Sigmoid colon (tissue), 7 donors: ENCODE measurements around the gene DPF3. TPM values are rescaled to one million over a fixed set of nuclear protein-coding genes. Genes with fewer than 3 reads are reported as not detected.
A peak's percentile ranks its signal among the peaks of the same experiment; 100 is the strongest.
"Not testable (repeated sequence)": the region's sequence is repeated elsewhere in the genome, so short reads cannot be mapped to it uniquely, and the experiment has no call there.

Experiments used
- DNase-seq: peaks from one replicate; pipeline ENCODE4 v3.0.0-alpha.2; 2019
- H3K27ac ChIP-seq, 4 donors: fragments of 200-600 bp; sonication (generic); one replicate each; pipeline ENCODE4 v1.5.1; 2016 to 2019; ENCODE audit warnings: mild to moderate bottlenecking in 1 of 4
- H3K27me3 ChIP-seq, 3 donors: fragments of 200-600 bp; sonication (generic); one replicate each; pipeline ENCODE4 v1.5.1; 2019; ENCODE audit warnings: mild to moderate bottlenecking in 1 of 3
- H3K36me3 ChIP-seq, 4 donors: fragments of 200-600 bp; sonication (generic); one replicate each; pipeline ENCODE4 v1.5.1; 2016 to 2019
- H3K4me1 ChIP-seq, 4 donors: fragments of 200-600 bp; sonication (generic); one replicate each; pipeline ENCODE4 v1.5.1; 2017 to 2019
- H3K4me3 ChIP-seq, 4 donors: fragments of 200-600 bp; sonication (generic); one replicate each; pipeline ENCODE4 v1.5.1; 2017 to 2019; ENCODE audit warnings: mild to moderate bottlenecking in 2 of 4, moderate library complexity in 1 of 4
- H3K9me3 ChIP-seq, 4 donors: fragments of 200-600 bp in 3 of 4; sonication (generic) in 3 of 4; one replicate each; pipeline versions ENCODE4 v1.5.1 to v1.6.1; 2013 to 2019
- CTCF ChIP-seq, 4 experiments: fragments of 450-650 bp in 3 of 4; fragments of 200-600 bp in 1 of 4; IDR thresholded peaks; one replicate each; pipeline ENCODE4 v1.5.1; 2016 to 2019; ENCODE audit warnings: antibody characterized with exemption in 4 of 4, mild to moderate bottlenecking in 3 of 4, moderate library complexity in 2 of 4
- EP300 ChIP-seq, 4 donors: sonication (generic); formaldehyde crosslinking; IDR thresholded peaks; one replicate each; pipeline ENCODE4 v1.6.1; 2017; ENCODE audit warnings: antibody characterized with exemption in 4 of 4
- POLR2A ChIP-seq, 2 donors: fragments of 450-650 bp; IDR thresholded peaks; one replicate each; pipeline ENCODE4 v1.6.1; 2016; ENCODE audit warnings: antibody characterized with exemption in 2 of 2, mild to moderate bottlenecking in 2 of 2, moderate library complexity in 2 of 2
- POLR2AphosphoS5 ChIP-seq, 4 donors: sonication (generic); formaldehyde crosslinking; IDR thresholded peaks; one replicate each; pipeline ENCODE4 v1.6.1; 2017; ENCODE audit warnings: antibody characterized with exemption in 4 of 4
- WGBS, 2 donors: extraction: QIAGEN DNeasy Blood & Tissue Kit; methylation state at CpG; one replicate each; pipeline ENCODE4 v1.1.7; 2013; 5-methylcytosine and 5-hydroxymethylcytosine counted together
- intact Hi-C: fragments of 100-400 bp; cut with DNase I; formaldehyde crosslinking; loops from one replicate; pipeline ENCODE4 v1.15.1; 2023
- polyA plus RNA-seq, 3 donors: library from polyadenylated mRNA; stranded (reverse); fragments of 200-250 nt; gene quantifications; one replicate each; pipeline ENCODE4 v1.2.3, GENCODE V29; 2013
- total RNA-seq, 4 donors: library from RNA; depleted of rRNA; stranded (reverse); fragments of >200 nt; gene quantifications; one replicate each; pipeline ENCODE4 v1.1.0, GENCODE V29; 2016
- donor health status: healthy with polysubstance abuse.
- donor health status: Bipolar disorder and iron deficiency.
- donor health status: healthy.

DPF3 gene
- total and polyA plus RNA-seq, 7 donors, result 0.28 to 4.5 (median 2.3) TPM

DNA sequence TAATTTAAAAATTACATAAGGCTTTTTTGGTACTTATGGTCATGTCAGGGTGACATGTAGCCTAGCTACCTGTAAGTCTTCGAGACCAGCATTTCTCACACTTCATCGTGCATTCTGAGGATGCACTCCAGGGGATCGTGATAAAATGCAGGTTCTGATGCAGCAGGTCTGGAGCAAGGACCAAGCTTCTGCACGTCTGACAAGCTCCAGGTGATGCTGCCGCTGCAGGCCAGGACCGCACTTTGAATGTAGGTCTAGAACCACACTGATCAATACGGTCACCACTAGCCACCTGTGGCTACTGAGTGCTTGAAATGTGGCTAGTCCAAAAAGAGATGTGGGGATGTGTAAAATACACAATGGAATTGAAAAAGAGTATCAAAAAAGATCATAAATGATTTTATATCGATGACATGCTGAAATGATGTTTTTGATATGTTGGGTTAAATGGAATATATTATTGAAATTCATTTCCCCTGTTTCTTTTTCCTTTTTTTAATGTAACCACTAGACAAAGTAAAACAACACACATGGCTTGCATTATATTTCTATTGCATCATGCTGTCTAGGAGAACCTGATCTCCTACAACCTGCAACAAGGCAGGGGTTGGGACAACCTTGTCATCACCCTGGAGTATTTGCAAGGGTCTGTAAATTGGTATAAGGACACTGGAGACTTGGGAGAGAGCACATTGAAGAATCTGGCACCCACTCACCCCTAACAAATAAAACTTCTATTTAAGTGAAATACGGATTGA, 142.4 kb downstream of the DPF3 start:
- no peaks in the 10 kb centered on the region for H3K4me1 ChIP-seq
- WGBS, 2 donors, result 94 to 95% methylated on average over 9 of the region's 9 CpGs
- TF ChIP-seq POLR2AphosphoS5 (IDR thresholded peaks at IDR 0.05) (no peak), EP300 (IDR thresholded peaks at IDR 0.05) (no peak), CTCF (IDR thresholded peaks at IDR 0.05) (no peak), POLR2A (IDR thresholded peaks at IDR 0.05) (no peak)
- intact Hi-C loops, result no loop called here
- H3K9me3 ChIP-seq, result no peaks in the 10 kb centered on the region
- DNase-seq, result no peak
- H3K36me3 ChIP-seq, result no peaks in the 10 kb centered on the region
- no peaks in the 10 kb centered on the region for H3K27me3 ChIP-seq
- H3K27ac ChIP-seq, result no peak overlapping the region
- H3K4me3 ChIP-seq, result no peak overlapping the region

DNA sequence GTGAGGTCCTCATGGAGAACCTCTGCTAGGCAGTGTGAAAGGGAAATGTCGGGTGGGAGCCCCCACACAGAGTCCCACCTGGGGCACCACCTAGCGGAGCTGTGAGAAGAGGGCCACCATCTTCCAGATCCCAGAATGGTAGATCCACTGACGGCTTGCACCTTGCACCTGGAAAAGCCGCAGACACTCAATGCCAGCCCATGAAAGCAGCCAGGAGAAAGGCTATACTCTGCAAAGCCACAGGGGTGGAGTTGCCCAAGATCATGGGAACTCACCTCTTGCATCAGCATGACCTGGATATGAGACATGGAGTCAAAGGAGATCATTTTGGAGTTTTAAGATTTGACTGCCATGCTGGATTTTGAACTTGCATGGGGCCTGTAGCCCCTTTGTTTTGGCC, 145.0 kb downstream of the DPF3 start:
- not testable (repeated sequence) for H3K9me3 ChIP-seq, H3K36me3 ChIP-seq, H3K4me1 ChIP-seq, H3K27me3 ChIP-seq, H3K27ac ChIP-seq, H3K4me3 ChIP-seq, DNase-seq
- 97 to 98% methylated on average over 4 of the region's 4 CpGs for WGBS, 2 donors
- intact Hi-C loops, result loop anchor here (10.0 kb wide), 1 partner anchor 156 kb away; no protein-coding TSS in a partner anchor

- no peak for DNase-seq
- Histone ChIP-seq H3K36me3 (no peaks in the 10 kb centered on the region), H3K27ac (no peak overlapping the region), H3K4me1 (no peaks in the 10 kb centered on the region), H3K27me3 (no peaks in the 10 kb centered on the region), H3K9me3 (no peaks in the 10 kb centered on the region), H3K4me3 (no peak overlapping the region)
- 80 to 93% methylated on average over 3 of the region's 3 CpGs for WGBS, 2 donors
- intact Hi-C loops, result loop anchor here (10.0 kb wide), 1 partner anchor 157 kb away; no protein-coding TSS in a partner anchor
- TF ChIP-seq CTCF (IDR thresholded peaks at IDR 0.05) (no peak), EP300 (IDR thresholded peaks at IDR 0.05) (no peak), POLR2AphosphoS5 (IDR thresholded peaks at IDR 0.05) (no peak), POLR2A (IDR thresholded peaks at IDR 0.05) (no peak)
These were observed 146.2 kb downstream of the DPF3 start for GRCh38 chr14:72747652-72748051.

DNA sequence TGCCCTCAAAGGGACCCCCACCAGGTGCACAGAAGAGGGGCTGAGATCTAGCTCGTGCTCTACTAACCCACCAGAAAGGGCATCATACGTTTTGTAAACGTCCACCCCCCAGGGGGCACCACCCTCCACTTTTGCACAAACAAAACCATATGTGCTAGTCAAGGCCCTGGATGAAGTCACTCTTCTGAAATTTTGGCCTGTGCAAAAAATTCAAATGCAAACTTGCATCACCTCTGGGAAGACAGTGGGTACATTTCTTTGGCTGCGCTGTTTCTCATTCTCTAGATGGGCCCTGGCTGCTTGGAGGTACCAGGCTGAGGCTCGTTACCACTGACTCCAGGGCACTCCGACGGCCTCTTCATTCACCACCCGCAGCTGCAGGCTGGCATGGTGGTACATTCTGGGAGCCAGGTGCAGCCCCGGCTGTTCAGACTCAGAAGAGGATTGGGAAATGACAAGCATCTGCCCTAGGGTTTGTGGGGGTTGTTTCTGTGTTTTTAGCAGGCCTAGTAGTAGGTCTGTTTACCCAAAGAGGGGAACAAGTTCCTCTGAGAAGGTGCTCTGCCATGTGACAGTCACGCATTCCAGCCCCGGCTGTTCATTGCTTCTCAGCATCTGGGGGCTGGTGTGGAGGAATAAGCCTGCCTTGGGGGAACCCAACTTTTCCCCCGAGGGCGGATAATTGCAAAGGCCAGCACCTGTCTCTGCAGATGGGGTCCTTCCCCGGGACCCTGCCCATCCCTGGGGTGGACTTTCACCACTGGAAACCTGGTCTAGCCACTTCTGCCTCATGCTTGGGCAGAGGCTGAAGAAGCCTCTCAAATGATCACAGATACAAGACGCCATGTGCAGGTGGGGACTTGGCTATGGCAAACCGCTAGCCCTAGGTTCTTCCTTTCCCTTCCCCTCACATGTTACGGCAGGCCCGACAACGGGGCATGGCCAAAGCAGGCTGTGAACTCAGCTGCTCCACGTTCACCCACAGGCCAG, 147.6 kb downstream of the DPF3 start:
- H3K27me3 ChIP-seq, result no peaks in the 10 kb centered on the region
- no peaks in the 10 kb centered on the region for H3K36me3 ChIP-seq
- intact Hi-C loops, result loop anchor here (10.0 kb wide), 1 partner anchor 159 kb away; no protein-coding TSS in a partner anchor
- peak overlapping the region in 1 of 4 donors; percentile 21 for H3K27ac ChIP-seq
- no peak for DNase-seq
- TF ChIP-seq EP300 (IDR thresholded peaks at IDR 0.05) (no peak), POLR2A (IDR thresholded peaks at IDR 0.05) (no peak), CTCF (IDR thresholded peaks at IDR 0.05) (no peak), POLR2AphosphoS5 (IDR thresholded peaks at IDR 0.05) (no peak)
- no peak overlapping the region for H3K4me3 ChIP-seq
- no peaks in the 10 kb centered on the region for H3K4me1 ChIP-seq
- 91 to 93% methylated on average over 20 of the region's 20 CpGs for WGBS, 2 donors
- no peaks in the 10 kb centered on the region for H3K9me3 ChIP-seq

DNA sequence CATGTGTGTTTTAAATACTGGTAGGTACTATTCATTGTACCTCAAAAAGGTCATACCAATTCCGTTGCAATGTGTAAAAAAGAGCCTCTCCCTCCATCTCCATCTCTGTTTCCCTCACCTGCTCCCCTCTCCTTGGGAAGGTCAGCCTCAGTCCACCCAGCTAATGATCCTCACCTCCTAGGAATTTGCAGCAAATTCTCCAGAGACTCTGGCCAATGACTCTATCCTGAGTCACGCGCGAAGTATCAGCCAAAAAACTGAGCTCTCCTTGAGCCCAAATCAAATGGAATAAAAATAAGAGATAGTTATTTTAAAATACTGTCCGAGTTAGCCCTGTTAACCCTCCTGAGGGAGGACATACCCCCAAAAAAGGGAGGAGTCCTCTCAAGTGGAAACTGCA, 148.4 kb downstream of the DPF3 start:
- H3K4me3 ChIP-seq, result no peak overlapping the region
- peak overlapping the region in 1 of 4 donors; percentile 21 for H3K27ac ChIP-seq
- no peaks in the 10 kb centered on the region for H3K36me3 ChIP-seq
- no peaks in the 10 kb centered on the region for H3K4me1 ChIP-seq
- intact Hi-C loops, result loop anchor here (10.0 kb wide), 1 partner anchor 159 kb away; no protein-coding TSS in a partner anchor
- no peak for DNase-seq
- WGBS, 2 donors, result 75 to 83% methylated on average over 5 of the region's 5 CpGs
- no peaks in the 10 kb centered on the region for H3K27me3 ChIP-seq
- TF ChIP-seq POLR2AphosphoS5 (IDR thresholded peaks at IDR 0.05), result no peak
- no peak for TF ChIP-seq CTCF (IDR thresholded peaks at IDR 0.05)
- TF ChIP-seq POLR2A (IDR thresholded peaks at IDR 0.05), result no peak
- TF ChIP-seq EP300 (IDR thresholded peaks at IDR 0.05), result no peak
- H3K9me3 ChIP-seq, result no peaks in the 10 kb centered on the region
